OCI-LY7 (cell line): ENCODE data around the gene SLC43A2. TPM values are rescaled to one million over a fixed set of nuclear protein-coding genes. Genes with fewer than 3 reads are reported as not detected.
"Not testable (repeated sequence)": the region's sequence is repeated elsewhere in the genome, so short reads cannot be mapped to it uniquely, and the experiment has no call there.

Experiments
- BruUV-seq: library from RNA; stranded (reverse); fragments of 400-500 nt; replicated peaks from 2 replicates; lab custom pipeline; 2021; lab: Mats Ljungman, UMichigan
- CTCF ChIA-PET: fragments of 300-600 bp; sonication (Branson Sonifier 250); formaldehyde crosslinking; loops from one replicate; lab custom pipeline; 2022; ENCODE audit warnings: antibody characterized with exemption; ENCODE audit not compliant: unreplicated experiment; lab: Charles Lee
- POLR2A ChIA-PET: fragments of 300-600 bp; sonication (Branson Sonifier 250); formaldehyde crosslinking; loops from one replicate; lab custom pipeline; 2022; ENCODE audit warnings: antibody characterized with exemption; lab: Charles Lee
- DNase-seq: peaks from one replicate; pipeline ENCODE4 v3.0.0-alpha.2; 2015; ENCODE audit warnings: low spot score
- H2AFZ ChIP-seq: fragments of 200-600 bp; sonication (generic), shearing (Covaris generic); 2 replicates; pipeline ENCODE4 v1.6.1; 2014; ENCODE audit warnings: mild to moderate bottlenecking, antibody characterized with exemption, low read length, moderate library complexity
- H3K27ac ChIP-seq: fragments of 200-600 bp; sonication (generic); 2 replicates; pipeline ENCODE4 v1.5.1; 2014; ENCODE audit warnings: mixed run types, low read depth, mild to moderate bottlenecking, moderate library complexity, low read length, inconsistent platforms; ENCODE audit not compliant: poor library complexity, severe bottlenecking
- H3K36me3 ChIP-seq: fragments of 200-600 bp; sonication (generic); 2 replicates; pipeline ENCODE4 v1.6.1; 2014; ENCODE audit warnings: mild to moderate bottlenecking, antibody characterized with exemption, low read length, moderate library complexity, mixed read lengths; ENCODE audit not compliant: insufficient read depth
- H3K4me1 ChIP-seq: fragments of 200-600 bp; sonication (generic); 2 replicates; pipeline ENCODE4 v1.5.1; 2014; ENCODE audit warnings: mild to moderate bottlenecking, low read length; ENCODE audit not compliant: insufficient read depth, poor library complexity, severe bottlenecking
- H3K4me2 ChIP-seq: fragments of 200-600 bp; sonication (generic); 2 replicates; pipeline ENCODE4 v1.6.1; 2014; ENCODE audit warnings: mild to moderate bottlenecking, low read length
- H3K4me3 ChIP-seq: fragments of 200-600 bp; sonication (generic); 2 replicates; pipeline ENCODE4 v1.5.1; 2014; ENCODE audit warnings: mild to moderate bottlenecking, low read depth, low read length; ENCODE audit not compliant: poor library complexity, severe bottlenecking
- H3K79me2 ChIP-seq: fragments of 200-600 bp; sonication (generic); 2 replicates; pipeline ENCODE4 v1.6.1; 2016; ENCODE audit warnings: low read depth, mild to moderate bottlenecking, low read length, moderate library complexity, mixed read lengths; ENCODE audit not compliant: insufficient read depth
- H3K9me2 ChIP-seq: fragments of 200-600 bp; sonication (generic); 2 replicates; pipeline ENCODE4 v1.6.1; 2016; ENCODE audit warnings: mild to moderate bottlenecking, low read length, mixed read lengths; ENCODE audit not compliant: insufficient read depth
- H3K9me3 ChIP-seq: fragments of 200-600 bp; sonication (generic); 2 replicates; pipeline ENCODE4 v1.6.1; 2014; ENCODE audit warnings: mild to moderate bottlenecking, mixed run types, low read length, mixed read lengths
- H4K20me1 ChIP-seq: fragments of 200-600 bp; sonication (generic); 2 replicates; pipeline ENCODE4 v1.6.1; 2014; ENCODE audit warnings: mild to moderate bottlenecking, antibody characterized with exemption, low read length, moderate library complexity, mixed read lengths; ENCODE audit not compliant: insufficient read depth
- EZH2phosphoT487 ChIP-seq: fragments of 200-600 bp; sonication (generic); IDR thresholded peaks from 2 replicates; pipeline ENCODE4 v1.6.1; 2018; ENCODE audit warnings: low read depth, borderline replicate concordance, mild to moderate bottlenecking, mixed run types, antibody characterized with exemption, low read length, moderate library complexity, mixed read lengths
- intact Hi-C: fragments of 100-400 bp; cut with micrococcal nuclease; formaldehyde crosslinking; loops from one replicate; pipeline ENCODE4 v1.10.0; 2022; ENCODE audit not compliant: unreplicated experiment
- total RNA-seq, 2 experiments: library from RNA; depleted of rRNA in 1 of 2; stranded (reverse); fragments of >200 nt in 1 of 2; shearing (Covaris generic) in 1 of 2; gene quantifications; 2 replicates each; pipeline ENCODE4 v1.2.3, GENCODE V29; 2014 to 2022
- TF ChIP-seq, protein P1 (sequence below): fragments of 200-600 bp; sonication (generic); conservative IDR thresholded peaks from 2 replicates; pipeline ENCODE4 v1.5.1; 2014; ENCODE audit warnings: mild to moderate bottlenecking, antibody characterized with exemption, low read length, moderate library complexity, mixed read lengths

Gene SLC43A2
- total RNA-seq, 2 experiments from 2014 or later, result 9.2 to 17.1 TPM

DNA sequence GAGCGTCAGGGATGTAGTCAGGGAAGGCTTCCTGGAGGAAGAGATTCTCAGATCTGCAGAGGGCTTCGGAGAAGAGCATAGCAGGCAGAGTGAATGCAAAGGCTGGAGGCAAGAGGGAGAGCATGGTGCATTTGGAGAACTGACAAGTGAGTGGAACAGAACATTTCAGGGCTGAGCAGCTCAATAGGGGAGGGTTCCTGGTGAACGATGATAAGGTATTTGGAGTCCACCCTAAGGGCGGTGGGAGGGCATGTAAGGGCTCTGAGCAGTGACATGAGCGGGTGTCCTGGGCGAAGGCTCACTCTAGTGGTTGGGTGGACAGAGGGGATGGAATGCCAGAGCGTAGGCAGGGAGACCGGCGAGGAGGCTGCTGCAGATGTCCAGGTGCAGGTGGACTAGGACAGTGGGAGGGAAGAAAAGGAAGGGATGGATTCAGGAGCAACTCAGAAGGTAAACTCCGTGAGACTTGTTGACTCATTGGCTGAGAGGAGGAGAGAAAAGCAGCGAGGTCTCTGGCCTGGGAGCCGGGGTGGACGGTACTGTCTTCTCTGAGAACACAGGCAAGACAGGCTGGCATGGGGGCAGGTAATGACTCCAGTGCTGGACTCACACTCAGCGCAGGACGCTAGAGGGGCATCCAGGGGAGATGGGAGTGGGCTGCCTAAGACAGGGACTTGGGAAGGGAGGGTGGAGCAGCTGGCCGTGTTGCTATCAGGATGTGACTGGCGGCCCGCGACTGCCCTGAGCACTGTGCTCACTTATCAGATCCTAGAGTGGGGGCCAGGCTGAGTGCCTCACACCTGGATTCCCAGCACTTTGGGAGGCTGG, 64.6 kb downstream of the SLC43A2 start:
- Histone ChIP-seq H3K4me2 (peak overlapping the region; percentile 53; the same call in 1 of the 2 replicates), H3K9me3 (no peaks in the 10 kb centered on the region), H3K36me3 (no peaks in the 10 kb centered on the region), H3K4me3 (no peak overlapping the region), H3K79me2 (no peaks in the 10 kb centered on the region), H2AFZ (no peak overlapping the region), H4K20me1 (peaks cover 13% of the 10 kb centered on the region; the same call in 1 of the 2 replicates), H3K4me1 (peaks cover 29% of the 10 kb centered on the region), H3K9me2 (no peaks in the 10 kb centered on the region), H3K27ac (no peak overlapping the region)
- ChIA-PET CTCF (no interaction called here), POLR2A (no interaction called here)
- intact Hi-C loops, result loop anchor here (10.0 kb wide), 1 partner anchor 151 kb away; the partner anchor contains the start of gene TLCD2
- BruUV-seq, result no TSS peak
- no peak for TF ChIP-seq EZH2phosphoT487
- TF ChIP-seq, protein P1, sequence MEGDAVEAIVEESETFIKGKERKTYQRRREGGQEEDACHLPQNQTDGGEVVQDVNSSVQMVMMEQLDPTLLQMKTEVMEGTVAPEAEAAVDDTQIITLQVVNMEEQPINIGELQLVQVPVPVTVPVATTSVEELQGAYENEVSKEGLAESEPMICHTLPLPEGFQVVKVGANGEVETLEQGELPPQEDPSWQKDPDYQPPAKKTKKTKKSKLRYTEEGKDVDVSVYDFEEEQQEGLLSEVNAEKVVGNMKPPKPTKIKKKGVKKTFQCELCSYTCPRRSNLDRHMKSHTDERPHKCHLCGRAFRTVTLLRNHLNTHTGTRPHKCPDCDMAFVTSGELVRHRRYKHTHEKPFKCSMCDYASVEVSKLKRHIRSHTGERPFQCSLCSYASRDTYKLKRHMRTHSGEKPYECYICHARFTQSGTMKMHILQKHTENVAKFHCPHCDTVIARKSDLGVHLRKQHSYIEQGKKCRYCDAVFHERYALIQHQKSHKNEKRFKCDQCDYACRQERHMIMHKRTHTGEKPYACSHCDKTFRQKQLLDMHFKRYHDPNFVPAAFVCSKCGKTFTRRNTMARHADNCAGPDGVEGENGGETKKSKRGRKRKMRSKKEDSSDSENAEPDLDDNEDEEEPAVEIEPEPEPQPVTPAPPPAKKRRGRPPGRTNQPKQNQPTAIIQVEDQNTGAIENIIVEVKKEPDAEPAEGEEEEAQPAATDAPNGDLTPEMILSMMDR, result no peak
- DNase-seq, result no peak

DNA sequence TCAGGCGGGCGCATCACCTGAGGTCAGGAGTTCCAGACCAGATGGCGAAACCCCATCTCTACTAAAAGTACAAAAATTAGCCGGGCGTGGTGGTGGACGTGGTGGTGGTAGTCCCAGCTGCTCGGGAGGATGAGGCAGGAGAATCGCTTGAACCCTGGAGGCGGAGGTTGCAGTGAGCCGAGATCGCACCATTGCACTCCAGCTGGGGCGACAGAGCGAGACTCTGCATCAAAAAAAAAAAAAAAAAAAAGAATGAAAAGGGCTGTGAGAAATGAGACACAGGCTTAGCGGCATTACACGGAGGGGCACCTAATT, 65.2 kb downstream of the SLC43A2 start:
- H3K9me2 ChIP-seq, BruUV-seq, H2AFZ ChIP-seq, POLR2A ChIA-PET, H3K27ac ChIP-seq, H3K9me3 ChIP-seq, CTCF ChIA-PET, H3K79me2 ChIP-seq, H3K36me3 ChIP-seq, H3K4me3 ChIP-seq, DNase-seq: not testable (repeated sequence)
- H4K20me1 ChIP-seq, result peaks cover 13% of the 10 kb centered on the region; the same call in 1 of the 2 replicates
- intact Hi-C loops, result loop anchor here (10.0 kb wide), 1 partner anchor 151 kb away; the partner anchor contains the start of gene TLCD2
- H3K4me2 ChIP-seq, result peak overlapping the region; percentile 53
- H3K4me1 ChIP-seq, result peaks cover 26% of the 10 kb centered on the region

DNA sequence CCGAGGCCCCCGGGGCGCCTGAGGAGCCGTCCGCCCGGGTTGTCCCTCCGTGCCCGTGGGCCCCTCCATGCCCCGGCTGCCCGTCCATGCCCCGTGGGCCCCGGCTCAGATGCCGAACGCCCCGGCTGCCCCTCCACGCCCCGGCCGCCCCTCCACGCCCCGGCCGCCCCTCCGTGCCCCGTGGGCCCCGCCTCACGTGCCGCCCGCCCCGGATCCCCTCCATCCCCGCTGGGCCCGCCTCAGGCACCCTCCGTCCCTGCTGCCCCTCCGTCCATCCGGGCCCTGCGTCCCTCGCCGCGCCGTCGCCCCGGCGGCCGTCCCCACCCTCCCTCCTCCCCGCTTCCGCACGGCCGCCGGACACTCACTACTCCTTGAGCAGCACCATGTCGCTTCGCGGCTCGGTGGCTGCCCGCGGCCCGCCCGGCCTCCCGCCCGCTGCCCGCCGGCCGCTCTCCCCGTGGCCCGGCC, 66.4 kb downstream of the SLC43A2 start:
- H3K79me2 ChIP-seq, result no peaks in the 10 kb centered on the region
- no TSS peak for BruUV-seq
- ChIA-PET CTCF (no interaction called here), POLR2A (no interaction called here)
- H3K9me2 ChIP-seq, result no peaks in the 10 kb centered on the region
- H3K4me3 ChIP-seq, result peak overlapping the region; percentile 82
- TF ChIP-seq EZH2phosphoT487, result no peak
- TF ChIP-seq, protein P1, result peak; percentile 21
- H3K4me1 ChIP-seq, result peaks cover 26% of the 10 kb centered on the region
- H3K36me3 ChIP-seq, result no peaks in the 10 kb centered on the region
- H3K4me2 ChIP-seq, result peak overlapping the region; percentile 86
- intact Hi-C loops, result loop anchor here (10.0 kb wide), 1 partner anchor 153 kb away; the partner anchor contains the start of gene TLCD2
- H3K27ac ChIP-seq, result no peak overlapping the region
- H3K9me3 ChIP-seq, result no peaks in the 10 kb centered on the region
- no peak overlapping the region for H2AFZ ChIP-seq
- DNase-seq, result no peak
- peaks cover 13% of the 10 kb centered on the region; the same call in 1 of the 2 replicates for H4K20me1 ChIP-seq
